HG03097 (cell line): ENCODE data around the gene DMRTB1.

Experiments
- ATAC-seq: cut with Tn5 transposase; IDR thresholded peaks from one replicate; pipeline ENCODE4 v1.9.1; 2021; ENCODE audit not compliant: unreplicated experiment, low FRiP score

Gene DMRTB1

GRCh38 chr1:53507116-53507820 is 48.1 kb downstream of the DMRTB1 start:
- no peak for ATAC-seq

DNA sequence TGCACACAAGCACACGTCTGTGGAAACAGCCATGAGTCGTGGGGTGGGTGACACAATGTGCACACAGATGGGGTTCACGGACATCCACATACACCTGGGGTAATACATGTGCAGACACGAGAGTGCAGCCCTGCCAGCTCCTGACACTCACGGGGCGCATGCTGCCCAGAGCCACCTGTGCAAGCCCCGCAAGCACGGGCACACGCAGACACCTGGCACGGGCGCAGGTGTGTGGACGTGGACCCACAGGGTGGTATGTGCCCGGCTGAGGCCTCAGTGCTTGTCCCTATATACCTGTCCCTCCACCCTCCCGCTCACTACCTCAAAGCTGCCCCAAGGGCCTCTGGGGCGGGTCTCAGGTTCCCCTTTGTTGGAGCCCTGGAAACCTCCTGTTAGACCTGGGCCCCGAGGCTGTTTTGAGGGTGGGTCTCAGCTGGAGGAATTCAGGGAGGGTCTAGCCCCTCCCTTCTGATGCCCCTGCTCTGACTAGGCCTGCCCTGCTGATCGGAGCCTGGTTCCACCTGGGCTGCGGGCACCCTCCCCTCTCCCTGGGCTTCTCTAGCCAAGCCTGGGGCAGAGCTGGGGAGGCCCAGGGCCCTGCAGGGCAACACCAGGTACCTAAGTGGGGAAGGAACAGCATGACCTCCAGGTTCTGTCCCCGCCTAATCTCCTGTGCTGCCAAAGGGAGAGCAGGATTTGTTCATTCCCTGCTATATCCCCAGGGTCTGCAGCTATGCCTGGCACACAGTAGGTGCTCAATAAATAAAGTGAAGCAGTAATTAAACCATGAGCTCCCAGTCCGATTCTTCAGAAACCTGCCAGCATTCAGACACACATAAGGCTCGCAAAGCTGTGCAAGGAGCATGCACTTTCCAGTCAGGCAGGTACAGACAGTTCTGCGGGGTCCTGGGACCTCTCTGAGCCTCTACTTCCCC is 49.1 kb downstream of the DMRTB1 start:
- no peak for ATAC-seq

DNA sequence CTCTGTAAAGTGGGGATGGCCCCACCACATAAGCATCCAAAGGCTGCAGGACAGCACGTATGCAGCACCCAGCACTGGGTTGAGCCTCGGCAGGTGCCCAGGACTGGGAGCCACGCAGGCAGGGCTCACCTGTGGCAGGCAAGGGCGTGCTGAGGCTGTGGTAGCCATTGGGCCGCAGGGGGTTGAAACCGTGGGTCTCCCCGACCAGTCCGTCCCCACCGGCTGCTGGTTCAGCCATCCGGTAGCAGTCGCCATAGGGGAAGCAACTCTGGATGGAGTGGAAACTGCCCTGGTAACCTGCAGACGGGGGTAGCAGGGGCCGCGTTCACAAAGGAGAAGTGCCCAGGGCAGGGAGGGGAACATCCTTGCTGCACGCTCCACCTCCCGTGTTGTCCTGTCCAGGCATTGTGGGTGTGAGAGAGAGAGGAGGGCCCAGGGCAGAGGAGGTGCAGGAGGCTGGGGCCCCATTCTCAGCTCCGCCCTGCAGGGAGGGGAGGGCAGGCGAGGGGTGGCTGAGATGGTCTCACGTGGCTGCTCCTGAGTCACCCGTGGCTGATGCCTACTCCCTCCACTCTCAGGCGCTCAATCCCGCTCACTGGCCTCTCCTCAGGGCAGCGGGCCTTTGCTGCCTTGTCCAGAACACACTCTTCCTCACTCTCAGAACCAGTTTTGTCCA is 49.9 kb downstream of the DMRTB1 start:
- ATAC-seq = no peak

DNA sequence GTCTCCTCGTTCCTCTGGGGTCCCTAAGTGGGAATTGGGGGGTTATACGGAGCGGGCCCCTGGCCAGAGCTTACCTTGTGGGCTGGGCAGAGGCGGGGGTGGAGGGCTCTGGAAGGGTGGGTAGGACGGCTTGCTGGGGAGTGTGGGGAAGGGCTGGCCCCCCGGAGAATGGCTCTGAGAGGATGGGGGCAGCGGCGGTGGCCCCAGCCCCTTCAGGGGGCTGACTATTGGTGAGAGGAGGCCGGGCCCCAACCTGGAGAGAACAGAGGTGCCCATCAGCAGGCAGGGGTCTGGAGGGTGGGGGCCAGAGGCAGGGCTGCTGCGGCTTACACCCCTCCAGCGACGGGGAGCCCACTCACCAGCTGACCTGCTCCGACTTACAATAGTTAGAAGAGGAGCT is 50.6 kb downstream of the DMRTB1 start:
- ATAC-seq = no peak

DNA sequence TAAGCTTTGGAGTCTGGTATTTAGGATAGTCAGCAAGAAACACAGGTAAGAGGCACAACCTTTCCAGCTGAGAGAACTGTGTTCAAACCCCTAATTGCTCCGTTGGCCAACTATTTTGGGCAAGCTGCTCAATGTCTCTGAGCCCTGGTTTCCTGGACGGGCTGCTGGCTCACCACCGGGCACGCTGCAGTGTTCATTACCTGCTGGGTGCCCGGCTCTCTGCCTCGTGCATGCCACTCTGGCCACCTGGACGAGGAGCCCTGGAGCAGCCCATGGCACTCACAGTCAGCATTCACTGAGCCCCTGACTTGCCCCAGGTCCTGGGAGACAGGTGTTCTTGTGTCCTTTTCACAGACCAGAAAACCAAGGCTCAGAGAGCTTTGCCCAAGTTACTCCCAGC is 51.0 kb downstream of the DMRTB1 start:
- no peak for ATAC-seq

- no peak for ATAC-seq
These were observed 52.2 kb downstream of the DMRTB1 start for GRCh38 chr1:53511323-53511932.

GRCh38 chr1:53511933-53512806 is 53.0 kb downstream of the DMRTB1 start:
- ATAC-seq = no peak

DNA sequence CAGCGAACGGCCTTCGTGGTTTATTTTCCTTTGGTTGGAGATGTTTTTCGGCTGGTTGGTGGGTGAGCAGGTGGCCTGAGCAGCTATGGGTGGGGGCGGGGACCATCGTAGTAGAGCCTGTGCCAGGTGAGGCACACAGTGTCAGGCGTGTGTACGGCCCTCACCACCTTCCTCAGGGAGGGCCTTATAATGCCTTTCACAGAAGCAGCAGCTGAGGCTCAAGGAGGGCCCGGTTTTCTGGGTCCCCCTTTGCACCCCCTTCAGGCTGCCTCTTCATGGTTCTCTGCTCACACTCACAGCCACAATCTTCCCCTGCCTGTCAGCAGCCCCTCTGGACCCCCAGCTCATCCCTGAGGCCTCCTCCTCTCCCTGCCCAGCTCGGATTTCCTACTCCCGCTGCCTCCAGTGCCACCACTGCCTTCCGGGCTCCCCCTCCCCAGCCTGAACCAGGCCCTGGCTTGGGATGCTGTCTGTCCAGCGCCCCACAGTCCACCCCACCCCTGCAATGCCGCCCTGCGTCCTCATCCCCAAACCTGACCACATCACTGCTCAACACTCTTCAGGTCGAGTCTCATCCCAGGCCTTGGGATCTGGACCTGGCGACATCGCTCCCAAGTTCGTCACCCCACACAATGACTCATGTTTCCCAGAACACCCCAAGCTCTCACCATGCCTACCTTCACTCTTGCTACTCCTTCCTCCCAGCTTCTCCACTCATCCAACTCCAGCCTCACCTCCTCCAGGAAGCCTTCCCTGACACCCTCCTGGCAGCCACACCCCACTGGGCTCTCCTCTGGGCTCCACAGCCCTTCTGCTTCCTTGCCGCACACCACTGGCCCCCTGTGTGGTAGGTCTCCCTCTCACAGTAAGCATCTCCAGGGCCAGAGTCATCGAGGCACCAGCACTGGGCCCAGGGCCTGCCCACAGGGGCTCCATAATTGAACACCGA is 53.9 kb downstream of the DMRTB1 start:
- no peak for ATAC-seq

DNA sequence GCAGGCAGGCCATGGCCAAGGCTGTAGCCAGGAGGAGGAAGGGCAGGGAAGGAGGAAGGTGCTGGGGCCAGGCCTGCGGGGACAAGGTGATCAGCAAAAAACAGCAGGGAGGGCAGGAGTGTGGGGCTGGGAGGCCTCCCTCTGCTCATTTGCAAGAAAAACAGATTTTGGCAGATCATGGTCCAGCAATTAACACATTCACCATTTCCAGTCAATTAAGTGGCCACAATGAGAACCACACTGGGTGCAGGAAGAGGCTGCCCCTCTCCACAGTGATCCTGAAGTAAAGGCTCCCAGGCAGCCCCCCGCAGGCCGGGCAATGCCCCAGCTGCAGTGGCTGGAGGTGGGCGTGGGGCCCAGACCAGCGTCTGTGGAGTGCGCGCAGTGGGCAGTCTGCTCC is 54.6 kb downstream of the DMRTB1 start:
- ATAC-seq = no peak

DNA sequence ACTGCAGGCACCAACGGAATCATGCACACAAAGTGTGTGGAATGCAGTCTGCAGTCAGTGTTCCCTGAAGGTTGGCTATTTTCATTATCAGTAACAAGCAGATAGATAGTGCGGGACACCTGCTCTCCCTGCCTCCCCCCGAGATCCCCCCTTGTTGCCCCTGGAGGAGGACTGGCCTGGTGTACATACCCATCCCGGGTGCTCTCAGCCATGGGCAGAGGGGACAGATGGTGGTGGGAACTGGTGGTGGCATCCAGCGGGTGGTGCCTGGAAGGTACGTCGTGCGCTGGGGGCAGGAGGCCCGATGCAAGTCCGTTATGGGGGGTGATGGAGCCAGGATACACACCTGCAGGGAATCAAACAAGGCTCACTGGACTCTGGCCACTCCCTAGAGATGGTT is 55.2 kb downstream of the DMRTB1 start:
- no peak for ATAC-seq

- ATAC-seq = no peak
These were observed 57.0 kb downstream of the DMRTB1 start for GRCh38 chr1:53516181-53516580.
